SK-N-SH treated with all-trans-retinoic acid at 6 μM for 48 hours (cell line): ENCODE data around the gene KIZ.

Experiments
- ARNTL ChIP-seq: fragments of 450-650 bp; formaldehyde crosslinking; IDR thresholded peaks from 2 replicates; pipeline ENCODE4 v1.5.0; 2020; ENCODE audit warnings: low read depth, mild to moderate bottlenecking, moderate library complexity, borderline replicate concordance
- BACH2 ChIP-seq: fragments of 250-450 bp; sonication (Bioruptor Pico); IDR thresholded peaks from 2 replicates; pipeline ENCODE4 v1.9.0; 2021; ENCODE audit warnings: mild to moderate bottlenecking, borderline replicate concordance
- CSRNP3 ChIP-seq: fragments of 250-450 bp; sonication (Bioruptor Pico); IDR thresholded peaks from 2 replicates; pipeline ENCODE4 v1.5.1; 2021; ENCODE audit warnings: mild to moderate bottlenecking, moderate library complexity
- ESRRG ChIP-seq: fragments of 250-450 bp; sonication (Bioruptor Pico); IDR thresholded peaks from 2 replicates; pipeline ENCODE4 v1.6.1; 2021; ENCODE audit warnings: mild to moderate bottlenecking
- GLIS3 ChIP-seq: fragments of 250-450 bp; sonication (Bioruptor Pico); IDR thresholded peaks from 2 replicates; pipeline ENCODE4 v1.5.0; 2020; ENCODE audit warnings: mild to moderate bottlenecking, moderate library complexity
- PATZ1 ChIP-seq: fragments of 250-450 bp; sonication (Bioruptor Pico); IDR thresholded peaks from 2 replicates; pipeline ENCODE4 v1.8.0; 2020; ENCODE audit warnings: mild to moderate bottlenecking, moderate library complexity, borderline replicate concordance
- TCF4 ChIP-seq: fragments of 250-450 bp; sonication (Bioruptor Pico); IDR thresholded peaks from 2 replicates; pipeline ENCODE4 v1.8.0; 2021; ENCODE audit warnings: mild to moderate bottlenecking, moderate library complexity, borderline replicate concordance
- TSHZ2 ChIP-seq: fragments of 250-450 bp; sonication (Bioruptor Pico); IDR thresholded peaks from 2 replicates; pipeline ENCODE4 v1.5.0; 2020; ENCODE audit warnings: mild to moderate bottlenecking, moderate library complexity
- ZFP3 ChIP-seq: fragments of 250-450 bp; sonication (Bioruptor Pico); IDR thresholded peaks from 2 replicates; pipeline ENCODE4 v1.5.0; 2020; ENCODE audit warnings: mild to moderate bottlenecking, moderate library complexity
- ZFP30 ChIP-seq: fragments of 450-650 bp; formaldehyde crosslinking; IDR thresholded peaks from 2 replicates; pipeline ENCODE4 v1.5.0; 2022; ENCODE audit warnings: mild to moderate bottlenecking, moderate library complexity
- ZNF70 ChIP-seq: fragments of 450-650 bp; formaldehyde crosslinking; IDR thresholded peaks from 2 replicates; pipeline ENCODE4 v1.5.0; 2020; ENCODE audit warnings: mild to moderate bottlenecking, moderate library complexity

GRCh38 chr20:21272679-21273078, 146.8 kb downstream of the KIZ start:
- TF ChIP-seq CSRNP3 (CRISPR knock-in tag) (no peak), TSHZ2 (CRISPR knock-in tag) (no peak), PATZ1 (CRISPR knock-in tag) (no peak), ZFP3 (CRISPR knock-in tag) (no peak), GLIS3 (CRISPR knock-in tag) (no peak), BACH2 (CRISPR knock-in tag) (no peak), ZNF70 (CRISPR knock-in tag) (no peak), ESRRG (CRISPR knock-in tag) (no peak), TCF4 (CRISPR knock-in tag) (no peak), ARNTL (CRISPR knock-in tag) (no peak), ZFP30 (no peak)
